H9 (cell line): Measurements from ENCODE around the gene TBC1D13. TPM values are rescaled to one million over a fixed set of nuclear protein-coding genes. Genes with fewer than 3 reads are reported as not detected.

ENCODE experiments used
- DNase-seq: peaks from one replicate; pipeline ENCODE4 v3.0.0-alpha.2; 2017
- H2AFZ ChIP-seq: one replicate; pipeline ENCODE4 v1.6.1; 2013; ENCODE audit warnings: mild to moderate bottlenecking, low read length, control low read depth, moderate library complexity
- H2AK5ac ChIP-seq: 2 replicates; pipeline ENCODE4 v1.6.1; 2013; ENCODE audit warnings: low read length, control low read depth, mixed read lengths; ENCODE audit not compliant: insufficient read length
- H2BK120ac ChIP-seq: one replicate; pipeline ENCODE4 v1.6.1; 2013; ENCODE audit warnings: low read depth, mild to moderate bottlenecking, low read length, control low read depth, inconsistent platforms; ENCODE audit not compliant: poor library complexity, severe bottlenecking
- H2BK12ac ChIP-seq: 2 replicates; pipeline ENCODE4 v1.6.1; 2013; ENCODE audit warnings: low read length, control low read depth, mixed read lengths, low read depth; ENCODE audit not compliant: insufficient read length
- H2BK15ac ChIP-seq: 2 replicates; pipeline ENCODE4 v1.6.1; 2013; ENCODE audit warnings: low read depth, low read length, control low read depth
- H2BK20ac ChIP-seq: one replicate; pipeline ENCODE4 v1.6.1; 2013; ENCODE audit warnings: low read depth, mild to moderate bottlenecking, low read length, control low read depth, inconsistent platforms; ENCODE audit not compliant: poor library complexity, severe bottlenecking
- H2BK5ac ChIP-seq: 2 replicates; pipeline ENCODE4 v1.6.1; 2013; ENCODE audit warnings: low read length, control low read depth, mixed read lengths; ENCODE audit not compliant: insufficient read length
- H3K14ac ChIP-seq: 2 replicates; pipeline ENCODE4 v1.6.1; 2013; ENCODE audit warnings: low read length, control low read depth; ENCODE audit not compliant: insufficient read depth
- H3K18ac ChIP-seq: 2 replicates; pipeline ENCODE4 v1.6.1; 2013; ENCODE audit warnings: low read depth, mild to moderate bottlenecking, mixed read lengths, low read length, control low read depth; ENCODE audit not compliant: insufficient read length
- H3K23ac ChIP-seq: 2 replicates; pipeline ENCODE4 v1.6.1; 2013; ENCODE audit warnings: low read length, control low read depth, mixed read lengths, low read depth; ENCODE audit not compliant: insufficient read length
- H3K23me2 ChIP-seq: 2 replicates; pipeline ENCODE4 v1.6.1; 2013; ENCODE audit warnings: low read depth, mild to moderate bottlenecking, mixed read lengths, low read length, control low read depth; ENCODE audit not compliant: insufficient read length, poor library complexity, severe bottlenecking
- H3K27ac ChIP-seq: 2 replicates; pipeline ENCODE4 v1.5.1; 2013; ENCODE audit warnings: low read length, control low read depth, mixed read lengths, low read depth; ENCODE audit not compliant: insufficient read length
- H3K27me3 ChIP-seq: 2 replicates; pipeline ENCODE4 v1.6.1; 2013; ENCODE audit warnings: low read length, control low read depth, inconsistent platforms; ENCODE audit not compliant: insufficient read depth
- H3K4ac ChIP-seq: 2 replicates; pipeline ENCODE4 v1.6.1; 2013; ENCODE audit warnings: low read depth, mild to moderate bottlenecking, control low read depth, inconsistent platforms, low read length, moderate library complexity
- H3K4me1 ChIP-seq: 2 replicates; pipeline ENCODE4 v1.6.1; 2013; ENCODE audit warnings: low read length, control low read depth, inconsistent platforms; ENCODE audit not compliant: insufficient read depth
- H3K4me2 ChIP-seq: 2 replicates; pipeline ENCODE4 v1.6.1; 2013; ENCODE audit warnings: low read length, control low read depth, mixed read lengths; ENCODE audit not compliant: insufficient read length, insufficient read depth
- H3K56ac ChIP-seq: 2 replicates; pipeline ENCODE4 v1.6.1; 2013; ENCODE audit warnings: low read depth, mild to moderate bottlenecking, mixed read lengths, low read length, control low read depth; ENCODE audit not compliant: insufficient read length
- H3K79me1 ChIP-seq: 2 replicates; pipeline ENCODE4 v1.6.1; 2013; ENCODE audit warnings: low read depth, mild to moderate bottlenecking, moderate library complexity, low read length, control low read depth, inconsistent platforms; ENCODE audit not compliant: insufficient read depth, poor library complexity, severe bottlenecking
- H3K79me2 ChIP-seq: 2 replicates; pipeline ENCODE4 v1.6.1; 2013; ENCODE audit warnings: low read length, control low read depth, inconsistent platforms; ENCODE audit not compliant: insufficient read depth
- H3K9ac ChIP-seq: 2 replicates; pipeline ENCODE4 v1.6.1; 2013; ENCODE audit warnings: low read length, control low read depth, mixed read lengths; ENCODE audit not compliant: insufficient read length; ENCODE audit errors: extremely low read depth
- H3K9me3 ChIP-seq: one replicate; pipeline ENCODE4 v1.6.1; 2013; ENCODE audit warnings: low read depth, low read length, inconsistent platforms; ENCODE audit not compliant: control insufficient read depth
- H3T11ph ChIP-seq: one replicate; pipeline ENCODE4 v1.6.1; 2013; ENCODE audit warnings: mild to moderate bottlenecking, low read length, control low read depth, inconsistent platforms
- H4K20me1 ChIP-seq: one replicate; pipeline ENCODE4 v1.6.1; 2013; ENCODE audit not compliant: control insufficient read depth, insufficient read length, insufficient read depth
- H4K5ac ChIP-seq: 2 replicates; pipeline ENCODE4 v1.6.1; 2013; ENCODE audit warnings: low read depth, mild to moderate bottlenecking, mixed read lengths, low read length, control low read depth; ENCODE audit not compliant: insufficient read length
- H4K8ac ChIP-seq: replicated peaks from 2 replicates; pipeline ENCODE4 v1.6.1; 2013; ENCODE audit warnings: low read length, control low read depth, mixed read lengths, low read depth; ENCODE audit not compliant: insufficient read length
- H4K91ac ChIP-seq: 2 replicates; pipeline ENCODE4 v1.6.1; 2013; ENCODE audit warnings: low read depth, mild to moderate bottlenecking, moderate library complexity, mixed read lengths, low read length, control low read depth; ENCODE audit not compliant: insufficient read length
- H3K27ac Mint-ChIP-seq, 3 experiments: 2 replicates in 2 of 3; 3 replicates in 1 of 3; pipeline ENCODE4 v1.8.0; 2020 to 2021; ENCODE audit warnings: mixed read lengths in 3 of 3, mild to moderate bottlenecking in 1 of 3, moderate library complexity in 1 of 3
- H3K27me3 Mint-ChIP-seq: 2 replicates; pipeline ENCODE4 v1.8.0; 2021; ENCODE audit warnings: low read depth, mild to moderate bottlenecking, moderate library complexity, mixed read lengths
- H3K36me3 Mint-ChIP-seq, 3 experiments: 2 replicates in 2 of 3; 3 replicates in 1 of 3; pipeline ENCODE4 v1.8.0; 2020 to 2021; ENCODE audit warnings: low read depth in 3 of 3, mixed read lengths in 3 of 3; ENCODE audit not compliant: insufficient read depth in 1 of 3
- H3K4me1 Mint-ChIP-seq, 2 experiments: 2 replicates each; pipeline ENCODE4 v1.8.0; 2020; ENCODE audit warnings: mixed read lengths in 2 of 2
- H3K4me3 Mint-ChIP-seq, 2 experiments: 2 replicates in 1 of 2; 3 replicates in 1 of 2; pipeline ENCODE4 v1.8.0; 2020 to 2021; ENCODE audit warnings: mild to moderate bottlenecking in 2 of 2, mixed read lengths in 2 of 2, moderate library complexity in 1 of 2
- H3K9me3 Mint-ChIP-seq, 2 experiments: 2 replicates in 1 of 2; 3 replicates in 1 of 2; pipeline ENCODE4 v1.8.0; 2020; ENCODE audit warnings: mild to moderate bottlenecking in 2 of 2, mixed read lengths in 2 of 2, moderate library complexity in 1 of 2
- WGBS: extraction: QIAGEN DNeasy Blood & Tissue Kit; methylation state at CpG from one replicate; pipeline ENCODE4 v1.1.7; 2013; ENCODE audit warnings: missing lambda C conversion rate, low lambda C conversion rate, mixed read lengths; ENCODE audit not compliant: insufficient read length; ENCODE audit errors: extremely low coverage; 5-methylcytosine and 5-hydroxymethylcytosine counted together
- total RNA-seq: library from RNA; stranded (reverse); gene quantifications from 2 replicates; pipeline ENCODE4 v1.2.1, GENCODE V29; 2021
- TF ChIP-seq, protein P1 (sequence below): fragments of 200-600 bp; sonication (generic); conservative IDR thresholded peaks from 3 replicates; pipeline ENCODE4 v1.8.0; 2021; ENCODE audit warnings: antibody characterized with exemption, mild to moderate bottlenecking

TBC1D13 gene
- total RNA-seq, 1 experiment from 2014 or later = 27.3 TPM

- Histone ChIP-seq H4K5ac (no peak overlapping the region), H2BK12ac (no peak overlapping the region), H2BK5ac (no peak overlapping the region), H4K8ac (no peak overlapping the region), H2BK20ac (no peak overlapping the region), H3K4me2 (no peak overlapping the region), H3K9me3 (no peaks in the 10 kb centered on the region), H3K23me2 (peaks cover 11% of the 10 kb centered on the region), H3K27me3 (no peaks in the 10 kb centered on the region), H4K20me1 (no peaks in the 10 kb centered on the region), H3K27ac (no peak overlapping the region), H2AFZ (no peak overlapping the region), H3K14ac (no peak overlapping the region), H2BK15ac (no peak overlapping the region), H3T11ph (no peak overlapping the region), H3K4me1 (no peaks in the 10 kb centered on the region), H3K56ac (no peak overlapping the region), H3K4ac (no peak overlapping the region), H2BK120ac (no peak overlapping the region), H4K91ac (no peak overlapping the region), H3K18ac (no peak overlapping the region), H2AK5ac (no peak overlapping the region), H3K23ac (no peak overlapping the region), H3K9ac (no peak overlapping the region), H3K79me2 (no peaks in the 10 kb centered on the region), H3K79me1 (no peaks in the 10 kb centered on the region)
- Mint-ChIP-seq H3K4me3 (peak overlapping the region in 1 of 2 experiments; percentile 42; a peak in 2 of 5 replicates), H3K36me3 (peaks cover 22 to 50% (median 47%) of the 10 kb centered on the region in 3 experiments; a peak in 6 of 7 replicates), H3K27me3 (no peaks in the 10 kb centered on the region; the same call in none of the 2 replicates), H3K27ac (peak overlapping the region in 2 of 3 experiments; percentile 7 to 73; a peak in 1 of 7 replicates), H3K9me3 (no peaks in the 10 kb centered on the region), H3K4me1 (peaks cover 11 to 12% of the 10 kb centered on the region in 2 experiments)
- DNase-seq = no peak
- TF ChIP-seq, protein P1, sequence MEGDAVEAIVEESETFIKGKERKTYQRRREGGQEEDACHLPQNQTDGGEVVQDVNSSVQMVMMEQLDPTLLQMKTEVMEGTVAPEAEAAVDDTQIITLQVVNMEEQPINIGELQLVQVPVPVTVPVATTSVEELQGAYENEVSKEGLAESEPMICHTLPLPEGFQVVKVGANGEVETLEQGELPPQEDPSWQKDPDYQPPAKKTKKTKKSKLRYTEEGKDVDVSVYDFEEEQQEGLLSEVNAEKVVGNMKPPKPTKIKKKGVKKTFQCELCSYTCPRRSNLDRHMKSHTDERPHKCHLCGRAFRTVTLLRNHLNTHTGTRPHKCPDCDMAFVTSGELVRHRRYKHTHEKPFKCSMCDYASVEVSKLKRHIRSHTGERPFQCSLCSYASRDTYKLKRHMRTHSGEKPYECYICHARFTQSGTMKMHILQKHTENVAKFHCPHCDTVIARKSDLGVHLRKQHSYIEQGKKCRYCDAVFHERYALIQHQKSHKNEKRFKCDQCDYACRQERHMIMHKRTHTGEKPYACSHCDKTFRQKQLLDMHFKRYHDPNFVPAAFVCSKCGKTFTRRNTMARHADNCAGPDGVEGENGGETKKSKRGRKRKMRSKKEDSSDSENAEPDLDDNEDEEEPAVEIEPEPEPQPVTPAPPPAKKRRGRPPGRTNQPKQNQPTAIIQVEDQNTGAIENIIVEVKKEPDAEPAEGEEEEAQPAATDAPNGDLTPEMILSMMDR = no peak
- no CpG with 5 or more reads among the region's 24 CpGs for WGBS
Measured at GRCh38 chr9:128820665-128821583, 33.9 kb downstream of the TBC1D13 start.
